Adipocyte (in vitro differentiated cells): ENCODE measurements around the gene PRRT4.

ENCODE experiments used
- DNase-seq: peaks from one replicate; pipeline ENCODE4 v3.0.0-alpha.2; 2015; ENCODE audit warnings: low read depth
- H3K27me3 ChIP-seq: replicated peaks from 2 replicates; pipeline ENCODE4 v1.7.0; 2013; ENCODE audit warnings: mild to moderate bottlenecking, low read length, moderate library complexity; ENCODE audit not compliant: control insufficient read depth, insufficient read depth
- H3K36me3 ChIP-seq: 2 replicates; pipeline ENCODE4 v1.7.0; 2013; ENCODE audit warnings: low read length, mild to moderate bottlenecking, moderate library complexity; ENCODE audit not compliant: control insufficient read depth, insufficient read depth, severe bottlenecking
- H3K4me1 ChIP-seq: 2 replicates; pipeline ENCODE4 v1.7.0; 2013; ENCODE audit warnings: mild to moderate bottlenecking, low read length, moderate library complexity; ENCODE audit not compliant: control insufficient read depth, insufficient read depth
- H3K4me3 ChIP-seq: 2 replicates; pipeline ENCODE4 v1.7.0; 2013; ENCODE audit warnings: mild to moderate bottlenecking, low read length, moderate library complexity
- H3K9ac ChIP-seq: 2 replicates; pipeline ENCODE4 v1.7.0; 2013; ENCODE audit warnings: mild to moderate bottlenecking, low read length, moderate library complexity
- H3K9me3 ChIP-seq: 2 replicates; pipeline ENCODE4 v1.7.0; 2013; ENCODE audit warnings: mild to moderate bottlenecking, low read length, moderate library complexity; ENCODE audit not compliant: control insufficient read depth

Gene PRRT4

GRCh38 chr7:128404886-128405470 lies 43.5 kb upstream of the PRRT4 start:
- H3K27me3 ChIP-seq: no peaks in the 10 kb centered on the region
- DNase-seq: peak; percentile 47
- H3K36me3 ChIP-seq: peaks cover 25% of the 10 kb centered on the region

GRCh38 chr7:128404143-128404681 lies 42.7 kb upstream of the PRRT4 start:
- Histone ChIP-seq H3K4me3 (peak overlapping the region; percentile 86), H3K27me3 (no peaks in the 10 kb centered on the region), H3K9me3 (no peaks in the 10 kb centered on the region), H3K4me1 (peaks cover 39% of the 10 kb centered on the region), H3K36me3 (peaks cover 32% of the 10 kb centered on the region), H3K9ac (peak overlapping the region; percentile 91)
- DNase-seq: no peak

More at GRCh38 chr7:128404886-128405470, 43.5 kb upstream of the PRRT4 start:
- Histone ChIP-seq H3K9ac (peak overlapping the region; percentile 91), H3K4me1 (peaks cover 40% of the 10 kb centered on the region), H3K9me3 (no peaks in the 10 kb centered on the region), H3K4me3 (peak overlapping the region; percentile 86)

GRCh38 chr7:128403676-128404075 lies 42.2 kb upstream of the PRRT4 start:
- Histone ChIP-seq H3K4me1 (peaks cover 33% of the 10 kb centered on the region), H3K36me3 (peaks cover 37% of the 10 kb centered on the region), H3K9ac (peak overlapping the region; percentile 91), H3K9me3 (no peaks in the 10 kb centered on the region), H3K27me3 (no peaks in the 10 kb centered on the region), H3K4me3 (peak overlapping the region; percentile 86)
- DNase-seq: no peak

- Histone ChIP-seq H3K4me3 (no peak overlapping the region), H3K9ac (peak overlapping the region; percentile 27), H3K9me3 (no peaks in the 10 kb centered on the region), H3K27me3 (no peaks in the 10 kb centered on the region), H3K4me1 (peaks cover 22% of the 10 kb centered on the region), H3K36me3 (peaks cover 51% of the 10 kb centered on the region)
- DNase-seq: no peak
These were observed 40.9 kb upstream of the PRRT4 start for GRCh38 chr7:128402356-128402755.

GRCh38 chr7:128400566-128400965 lies 39.1 kb upstream of the PRRT4 start:
- no peaks in the 10 kb centered on the region for H3K9me3 ChIP-seq
- peaks cover 12% of the 10 kb centered on the region for H3K4me1 ChIP-seq
- H3K4me3 ChIP-seq: no peak overlapping the region
- H3K9ac ChIP-seq: no peak overlapping the region
- DNase-seq: no peak
- H3K27me3 ChIP-seq: no peaks in the 10 kb centered on the region
- H3K36me3 ChIP-seq: peaks cover 68% of the 10 kb centered on the region

- Histone ChIP-seq H3K36me3 (peaks cover 74% of the 10 kb centered on the region), H3K4me1 (peaks cover 11% of the 10 kb centered on the region), H3K4me3 (no peak overlapping the region), H3K27me3 (no peaks in the 10 kb centered on the region), H3K9me3 (no peaks in the 10 kb centered on the region), H3K9ac (no peak overlapping the region)
- no peak for DNase-seq
These were observed 38.5 kb upstream of the PRRT4 start for GRCh38 chr7:128399991-128400390.

- Histone ChIP-seq H3K27me3 (no peaks in the 10 kb centered on the region), H3K36me3 (peaks cover 86% of the 10 kb centered on the region), H3K9ac (no peak overlapping the region), H3K4me1 (no peaks in the 10 kb centered on the region), H3K4me3 (no peak overlapping the region), H3K9me3 (no peaks in the 10 kb centered on the region)
- no peak for DNase-seq
These were observed 37.3 kb upstream of the PRRT4 start for GRCh38 chr7:128398841-128399135.

GRCh38 chr7:128398016-128398840 lies 36.7 kb upstream of the PRRT4 start:
- no peaks in the 10 kb centered on the region for H3K4me1 ChIP-seq
- peaks cover 89% of the 10 kb centered on the region for H3K36me3 ChIP-seq
- H3K4me3 ChIP-seq: no peak overlapping the region
- no peak overlapping the region for H3K9ac ChIP-seq
- no peaks in the 10 kb centered on the region for H3K27me3 ChIP-seq
- no peaks in the 10 kb centered on the region for H3K9me3 ChIP-seq
- peak; percentile 76 for DNase-seq

GRCh38 chr7:128396357-128396756 lies 34.9 kb upstream of the PRRT4 start:
- Histone ChIP-seq H3K9me3 (no peaks in the 10 kb centered on the region), H3K4me3 (no peak overlapping the region), H3K9ac (no peak overlapping the region), H3K27me3 (no peaks in the 10 kb centered on the region), H3K4me1 (no peaks in the 10 kb centered on the region), H3K36me3 (peaks cover 92% of the 10 kb centered on the region)
- DNase-seq: no peak

GRCh38 chr7:128395748-128396147 lies 34.3 kb upstream of the PRRT4 start:
- peaks cover 87% of the 10 kb centered on the region for H3K36me3 ChIP-seq
- H3K9me3 ChIP-seq: no peaks in the 10 kb centered on the region
- no peak for DNase-seq
- H3K27me3 ChIP-seq: no peaks in the 10 kb centered on the region
- no peak overlapping the region for H3K4me3 ChIP-seq
- no peak overlapping the region for H3K9ac ChIP-seq
- H3K4me1 ChIP-seq: no peaks in the 10 kb centered on the region

- peaks cover 80% of the 10 kb centered on the region for H3K36me3 ChIP-seq
- no peaks in the 10 kb centered on the region for H3K27me3 ChIP-seq
- H3K9ac ChIP-seq: no peak overlapping the region
- DNase-seq: no peak
- no peaks in the 10 kb centered on the region for H3K9me3 ChIP-seq
- H3K4me3 ChIP-seq: no peak overlapping the region
- H3K4me1 ChIP-seq: no peaks in the 10 kb centered on the region
These were observed 33.5 kb upstream of the PRRT4 start for GRCh38 chr7:128394904-128395496.
